H9 (cell line): Measurements from ENCODE around the gene FUCA1. TPM values are rescaled to one million over a fixed set of nuclear protein-coding genes. Genes with fewer than 3 reads are reported as not detected.

Source experiments
- DNase-seq: peaks from one replicate; pipeline ENCODE4 v3.0.0-alpha.2; 2017
- H2AFZ ChIP-seq: one replicate; pipeline ENCODE4 v1.6.1; 2013; ENCODE audit warnings: mild to moderate bottlenecking, low read length, control low read depth, moderate library complexity
- H2AK5ac ChIP-seq: 2 replicates; pipeline ENCODE4 v1.6.1; 2013; ENCODE audit warnings: low read length, control low read depth, mixed read lengths; ENCODE audit not compliant: insufficient read length
- H2BK120ac ChIP-seq: one replicate; pipeline ENCODE4 v1.6.1; 2013; ENCODE audit warnings: low read depth, mild to moderate bottlenecking, low read length, control low read depth, inconsistent platforms; ENCODE audit not compliant: poor library complexity, severe bottlenecking
- H2BK12ac ChIP-seq: 2 replicates; pipeline ENCODE4 v1.6.1; 2013; ENCODE audit warnings: low read length, control low read depth, mixed read lengths, low read depth; ENCODE audit not compliant: insufficient read length
- H2BK15ac ChIP-seq: 2 replicates; pipeline ENCODE4 v1.6.1; 2013; ENCODE audit warnings: low read depth, low read length, control low read depth
- H2BK20ac ChIP-seq: one replicate; pipeline ENCODE4 v1.6.1; 2013; ENCODE audit warnings: low read depth, mild to moderate bottlenecking, low read length, control low read depth, inconsistent platforms; ENCODE audit not compliant: poor library complexity, severe bottlenecking
- H2BK5ac ChIP-seq: 2 replicates; pipeline ENCODE4 v1.6.1; 2013; ENCODE audit warnings: low read length, control low read depth, mixed read lengths; ENCODE audit not compliant: insufficient read length
- H3K14ac ChIP-seq: 2 replicates; pipeline ENCODE4 v1.6.1; 2013; ENCODE audit warnings: low read length, control low read depth; ENCODE audit not compliant: insufficient read depth
- H3K18ac ChIP-seq: 2 replicates; pipeline ENCODE4 v1.6.1; 2013; ENCODE audit warnings: low read depth, mild to moderate bottlenecking, mixed read lengths, low read length, control low read depth; ENCODE audit not compliant: insufficient read length
- H3K23ac ChIP-seq: 2 replicates; pipeline ENCODE4 v1.6.1; 2013; ENCODE audit warnings: low read length, control low read depth, mixed read lengths, low read depth; ENCODE audit not compliant: insufficient read length
- H3K23me2 ChIP-seq: 2 replicates; pipeline ENCODE4 v1.6.1; 2013; ENCODE audit warnings: low read depth, mild to moderate bottlenecking, mixed read lengths, low read length, control low read depth; ENCODE audit not compliant: insufficient read length, poor library complexity, severe bottlenecking
- H3K27ac ChIP-seq: 2 replicates; pipeline ENCODE4 v1.5.1; 2013; ENCODE audit warnings: low read length, control low read depth, mixed read lengths, low read depth; ENCODE audit not compliant: insufficient read length
- H3K27me3 ChIP-seq: 2 replicates; pipeline ENCODE4 v1.6.1; 2013; ENCODE audit warnings: low read length, control low read depth, inconsistent platforms; ENCODE audit not compliant: insufficient read depth
- H3K4ac ChIP-seq: 2 replicates; pipeline ENCODE4 v1.6.1; 2013; ENCODE audit warnings: low read depth, mild to moderate bottlenecking, control low read depth, inconsistent platforms, low read length, moderate library complexity
- H3K4me1 ChIP-seq: 2 replicates; pipeline ENCODE4 v1.6.1; 2013; ENCODE audit warnings: low read length, control low read depth, inconsistent platforms; ENCODE audit not compliant: insufficient read depth
- H3K4me2 ChIP-seq: 2 replicates; pipeline ENCODE4 v1.6.1; 2013; ENCODE audit warnings: low read length, control low read depth, mixed read lengths; ENCODE audit not compliant: insufficient read length, insufficient read depth
- H3K56ac ChIP-seq: 2 replicates; pipeline ENCODE4 v1.6.1; 2013; ENCODE audit warnings: low read depth, mild to moderate bottlenecking, mixed read lengths, low read length, control low read depth; ENCODE audit not compliant: insufficient read length
- H3K79me1 ChIP-seq: 2 replicates; pipeline ENCODE4 v1.6.1; 2013; ENCODE audit warnings: low read depth, mild to moderate bottlenecking, moderate library complexity, low read length, control low read depth, inconsistent platforms; ENCODE audit not compliant: insufficient read depth, poor library complexity, severe bottlenecking
- H3K79me2 ChIP-seq: 2 replicates; pipeline ENCODE4 v1.6.1; 2013; ENCODE audit warnings: low read length, control low read depth, inconsistent platforms; ENCODE audit not compliant: insufficient read depth
- H3K9ac ChIP-seq: 2 replicates; pipeline ENCODE4 v1.6.1; 2013; ENCODE audit warnings: low read length, control low read depth, mixed read lengths; ENCODE audit not compliant: insufficient read length; ENCODE audit errors: extremely low read depth
- H3K9me3 ChIP-seq: one replicate; pipeline ENCODE4 v1.6.1; 2013; ENCODE audit warnings: low read depth, low read length, inconsistent platforms; ENCODE audit not compliant: control insufficient read depth
- H3T11ph ChIP-seq: one replicate; pipeline ENCODE4 v1.6.1; 2013; ENCODE audit warnings: mild to moderate bottlenecking, low read length, control low read depth, inconsistent platforms
- H4K20me1 ChIP-seq: one replicate; pipeline ENCODE4 v1.6.1; 2013; ENCODE audit not compliant: control insufficient read depth, insufficient read length, insufficient read depth
- H4K5ac ChIP-seq: 2 replicates; pipeline ENCODE4 v1.6.1; 2013; ENCODE audit warnings: low read depth, mild to moderate bottlenecking, mixed read lengths, low read length, control low read depth; ENCODE audit not compliant: insufficient read length
- H4K8ac ChIP-seq: replicated peaks from 2 replicates; pipeline ENCODE4 v1.6.1; 2013; ENCODE audit warnings: low read length, control low read depth, mixed read lengths, low read depth; ENCODE audit not compliant: insufficient read length
- H4K91ac ChIP-seq: 2 replicates; pipeline ENCODE4 v1.6.1; 2013; ENCODE audit warnings: low read depth, mild to moderate bottlenecking, moderate library complexity, mixed read lengths, low read length, control low read depth; ENCODE audit not compliant: insufficient read length
- H3K27ac Mint-ChIP-seq, 3 experiments: 2 replicates in 2 of 3; 3 replicates in 1 of 3; pipeline ENCODE4 v1.8.0; 2020 to 2021; ENCODE audit warnings: mixed read lengths in 3 of 3, mild to moderate bottlenecking in 1 of 3, moderate library complexity in 1 of 3
- H3K27me3 Mint-ChIP-seq: 2 replicates; pipeline ENCODE4 v1.8.0; 2021; ENCODE audit warnings: low read depth, mild to moderate bottlenecking, moderate library complexity, mixed read lengths
- H3K36me3 Mint-ChIP-seq, 3 experiments: 2 replicates in 2 of 3; 3 replicates in 1 of 3; pipeline ENCODE4 v1.8.0; 2020 to 2021; ENCODE audit warnings: low read depth in 3 of 3, mixed read lengths in 3 of 3; ENCODE audit not compliant: insufficient read depth in 1 of 3
- H3K4me1 Mint-ChIP-seq, 2 experiments: 2 replicates each; pipeline ENCODE4 v1.8.0; 2020; ENCODE audit warnings: mixed read lengths in 2 of 2
- H3K4me3 Mint-ChIP-seq, 2 experiments: 2 replicates in 1 of 2; 3 replicates in 1 of 2; pipeline ENCODE4 v1.8.0; 2020 to 2021; ENCODE audit warnings: mild to moderate bottlenecking in 2 of 2, mixed read lengths in 2 of 2, moderate library complexity in 1 of 2
- H3K9me3 Mint-ChIP-seq, 2 experiments: 2 replicates in 1 of 2; 3 replicates in 1 of 2; pipeline ENCODE4 v1.8.0; 2020; ENCODE audit warnings: mild to moderate bottlenecking in 2 of 2, mixed read lengths in 2 of 2, moderate library complexity in 1 of 2
- CTCF ChIP-seq: fragments of 200-600 bp; sonication (generic); conservative IDR thresholded peaks from 3 replicates; pipeline ENCODE4 v1.8.0; 2021; ENCODE audit warnings: antibody characterized with exemption, mild to moderate bottlenecking
- WGBS: extraction: QIAGEN DNeasy Blood & Tissue Kit; methylation state at CpG from one replicate; pipeline ENCODE4 v1.1.7; 2013; ENCODE audit warnings: missing lambda C conversion rate, low lambda C conversion rate, mixed read lengths; ENCODE audit not compliant: insufficient read length; ENCODE audit errors: extremely low coverage; 5-methylcytosine and 5-hydroxymethylcytosine counted together
- total RNA-seq: library from RNA; stranded (reverse); gene quantifications from 2 replicates; pipeline ENCODE4 v1.2.1, GENCODE V29; 2021

The FUCA1 gene
- total RNA-seq, 1 experiment from 2014 or later: 9.1 TPM

- H3K27ac ChIP-seq: no peak overlapping the region
- no peaks in the 10 kb centered on the region; the same call in 1 of the 2 replicates for H3K4me1 ChIP-seq
- no peak overlapping the region for H3T11ph ChIP-seq
- peaks cover 6% of the 10 kb centered on the region; the same call in 1 of the 2 replicates for H3K79me2 ChIP-seq
- H2AK5ac ChIP-seq: no peak overlapping the region
- no peak overlapping the region for H2BK20ac ChIP-seq
- no peak overlapping the region for H4K5ac ChIP-seq
- DNase-seq: no peak
- no peaks in the 10 kb centered on the region for H3K9me3 ChIP-seq
- H2BK15ac ChIP-seq: no peak overlapping the region
- H4K20me1 ChIP-seq: no peaks in the 10 kb centered on the region
- H3K27me3 Mint-ChIP-seq: no peaks in the 10 kb centered on the region; the same call in 1 of the 2 replicates
- H2BK12ac ChIP-seq: no peak overlapping the region
- H3K4ac ChIP-seq: no peak overlapping the region
- H2AFZ ChIP-seq: no peak overlapping the region
- H3K27me3 ChIP-seq: no peaks in the 10 kb centered on the region
- no CpG with 5 or more reads among the region's 16 CpGs for WGBS
- H3K9me3 Mint-ChIP-seq: no peaks in the 10 kb centered on the region
- no peak overlapping the region for H3K4me2 ChIP-seq
- no peak overlapping the region for H3K9ac ChIP-seq
- H3K14ac ChIP-seq: no peak overlapping the region
- no peak overlapping the region for H3K27ac Mint-ChIP-seq
- no peak overlapping the region for H4K91ac ChIP-seq
- H3K4me3 Mint-ChIP-seq: no peak overlapping the region
- H2BK5ac ChIP-seq: no peak overlapping the region
- no peak for TF ChIP-seq CTCF
- peaks cover 7 to 50% (median 28%) of the 10 kb centered on the region in 3 experiments for H3K36me3 Mint-ChIP-seq
- H2BK120ac ChIP-seq: no peak overlapping the region
- H3K56ac ChIP-seq: no peak overlapping the region
- H4K8ac ChIP-seq: no peak overlapping the region
- H3K23me2 ChIP-seq: peaks cover 17% of the 10 kb centered on the region
- no peak overlapping the region for H3K23ac ChIP-seq
- peaks cover 8% of the 10 kb centered on the region for H3K79me1 ChIP-seq
- H3K18ac ChIP-seq: no peak overlapping the region
- peaks cover 8 to 20% of the 10 kb centered on the region in 2 experiments for H3K4me1 Mint-ChIP-seq
Measured at GRCh38 chr1:23795676-23796465, 72.2 kb downstream of the FUCA1 start.

Other genes starting within 250 kb of the FUCA1 start
- gene RPL11, start 176.5 kb downstream of the FUCA1 start, total RNA-seq: 1,617 and 1,618 TPM in 2 replicates
- gene ELOA, start 124.8 kb downstream of the FUCA1 start, total RNA-seq: 66.2 and 69.0 TPM in 2 replicates
- 91.2 and 92.0 TPM in 2 replicates for gene PITHD1, start 89.9 kb downstream of the FUCA1 start, total RNA-seq
- 118 and 125 TPM in 2 replicates for gene LYPLA2, start 77.1 kb downstream of the FUCA1 start, total RNA-seq
- gene GALE, start 67.5 kb downstream of the FUCA1 start, total RNA-seq: 35.1 and 36.0 TPM in 2 replicates
- gene HMGCL, start 42.9 kb downstream of the FUCA1 start, total RNA-seq: 14.0 and 15.9 TPM in 2 replicates
- not detected in 2 replicates for gene CNR2, start 45.1 kb upstream of the FUCA1 start, total RNA-seq
- gene PNRC2, start 91.5 kb upstream of the FUCA1 start, total RNA-seq: 86.0 and 87.6 TPM in 2 replicates
- 238 and 242 TPM in 2 replicates for gene SRSF10, start 112.0 kb upstream of the FUCA1 start, total RNA-seq
- gene MYOM3, start 243.8 kb upstream of the FUCA1 start, total RNA-seq: 0.07 and 0.11 TPM in 2 replicates